Sigmoid colon (tissue), 4 donors: ENCODE data around the gene SLC47A2.

Source experiments
- CTCF ChIP-seq, 4 experiments: fragments of 450-650 bp in 3 of 4; fragments of 200-600 bp in 1 of 4; IDR thresholded peaks; one replicate each; pipeline ENCODE4 v1.5.1; 2016 to 2019; ENCODE audit warnings: antibody characterized with exemption in 4 of 4, mild to moderate bottlenecking in 3 of 4, moderate library complexity in 2 of 4
- EP300 ChIP-seq, 4 donors: sonication (generic); formaldehyde crosslinking; IDR thresholded peaks; one replicate each; pipeline ENCODE4 v1.6.1; 2017; ENCODE audit warnings: antibody characterized with exemption in 4 of 4

DNA sequence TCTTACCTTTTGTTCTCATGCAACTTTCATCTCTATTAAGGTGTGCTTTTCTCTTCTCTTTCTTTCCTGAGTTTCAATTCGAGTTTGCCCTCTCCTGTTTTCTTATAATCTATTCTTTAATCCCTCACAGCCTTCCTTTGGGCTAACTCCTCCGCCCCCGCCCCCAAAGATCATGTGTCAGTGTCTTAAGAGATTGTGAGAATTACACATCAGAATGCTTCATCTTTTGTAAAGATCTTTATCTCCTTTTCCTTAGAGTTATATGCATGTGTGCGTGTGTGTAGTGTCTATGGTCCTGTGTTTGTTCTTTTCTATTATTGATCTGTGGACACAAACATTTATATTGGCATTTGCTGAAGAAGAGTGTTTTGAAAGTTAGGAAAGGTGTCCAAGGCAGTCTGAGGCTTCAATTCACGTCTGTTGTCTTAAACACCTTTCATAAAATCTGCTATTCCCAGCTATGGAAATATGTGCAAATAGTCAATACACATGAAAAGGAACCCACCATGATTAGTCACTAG, 74.0 kb downstream of the SLC47A2 start:
- TF ChIP-seq CTCF (IDR thresholded peaks at IDR 0.05) (no peak), EP300 (IDR thresholded peaks at IDR 0.05) (no peak)
